Astrocyte of the hippocampus (primary cell): Measurements from ENCODE around the gene DIP2B.

Source experiments
- DNase-seq: peaks from one replicate; pipeline ENCODE4 v3.0.0; 2011; ENCODE audit warnings: low read depth, low spot score

Gene DIP2B

GRCh38 chr12:50550530-50551223 lies 45.9 kb downstream of the DIP2B start:
- no peak for DNase-seq

- no peak for DNase-seq
These were observed 47.1 kb downstream of the DIP2B start for GRCh38 chr12:50551866-50552265.

- no peak for DNase-seq
These were observed 49.9 kb downstream of the DIP2B start for GRCh38 chr12:50554651-50555050.

GRCh38 chr12:50555471-50555885 lies 50.7 kb downstream of the DIP2B start:
- no peak for DNase-seq

- DNase-seq: no peak
These were observed 51.5 kb downstream of the DIP2B start for GRCh38 chr12:50556273-50556672.

- DNase-seq: peak; percentile 70
These were observed 52.0 kb downstream of the DIP2B start for GRCh38 chr12:50556796-50557195.

- DNase-seq: no peak
These were observed 52.6 kb downstream of the DIP2B start for GRCh38 chr12:50557421-50557820.

GRCh38 chr12:50558970-50559369 lies 54.2 kb downstream of the DIP2B start:
- DNase-seq: no peak

GRCh38 chr12:50562520-50563433 lies 58.0 kb downstream of the DIP2B start:
- no peak for DNase-seq

- DNase-seq: no peak
These were observed 58.6 kb downstream of the DIP2B start for GRCh38 chr12:50563434-50563787.

GRCh38 chr12:50564237-50564947 lies 59.6 kb downstream of the DIP2B start:
- no peak for DNase-seq

- DNase-seq: no peak
These were observed 60.1 kb downstream of the DIP2B start for GRCh38 chr12:50564948-50565297.

- no peak for DNase-seq
These were observed 61.3 kb downstream of the DIP2B start for GRCh38 chr12:50566066-50566465.

- peak; percentile 23 for DNase-seq
These were observed 63.1 kb downstream of the DIP2B start for GRCh38 chr12:50567926-50568325.

- DNase-seq: peak; percentile 24
These were observed 63.7 kb downstream of the DIP2B start for GRCh38 chr12:50568338-50569091.

GRCh38 chr12:50569321-50569720 lies 64.5 kb downstream of the DIP2B start:
- peak; percentile 53 for DNase-seq

- DNase-seq: no peak
These were observed 65.1 kb downstream of the DIP2B start for GRCh38 chr12:50569876-50570275.

- no peak for DNase-seq
These were observed 67.0 kb downstream of the DIP2B start for GRCh38 chr12:50571786-50572185.

GRCh38 chr12:50572287-50572686 lies 67.5 kb downstream of the DIP2B start:
- peak; percentile 63 for DNase-seq

- DNase-seq: peak; percentile 8
These were observed 68.0 kb downstream of the DIP2B start for GRCh38 chr12:50572760-50573159.

GRCh38 chr12:50573271-50573670 lies 68.5 kb downstream of the DIP2B start:
- DNase-seq: no peak
